Measurements from ENCODE around the gene CLCN6. TPM values are rescaled to one million over a fixed set of nuclear protein-coding genes. Genes with fewer than 3 reads are reported as not detected.

The CLCN6 gene
- total RNA-seq, 1 donor = 18.6 TPM

GRCh38 chr1:11877074-11877473, 71.1 kb downstream of the CLCN6 start:
- no peak overlapping the region for H3K4me3 ChIP-seq (ENCODE audit: low read depth, low read length)
- DNase-seq (ENCODE audit: low read depth) = no peak
- no peak for TF ChIP-seq CTCF (IDR thresholded peaks at IDR 0.05; ENCODE audit: insufficient read depth, low read depth, low read length)

- H3K4me3 ChIP-seq (ENCODE audit: low read depth, low read length) = no peak overlapping the region
- no peak for TF ChIP-seq CTCF (IDR thresholded peaks at IDR 0.05; ENCODE audit: insufficient read depth, low read depth, low read length)
Measured at GRCh38 chr1:11878081-11878890, 72.3 kb downstream of the CLCN6 start.

DNA sequence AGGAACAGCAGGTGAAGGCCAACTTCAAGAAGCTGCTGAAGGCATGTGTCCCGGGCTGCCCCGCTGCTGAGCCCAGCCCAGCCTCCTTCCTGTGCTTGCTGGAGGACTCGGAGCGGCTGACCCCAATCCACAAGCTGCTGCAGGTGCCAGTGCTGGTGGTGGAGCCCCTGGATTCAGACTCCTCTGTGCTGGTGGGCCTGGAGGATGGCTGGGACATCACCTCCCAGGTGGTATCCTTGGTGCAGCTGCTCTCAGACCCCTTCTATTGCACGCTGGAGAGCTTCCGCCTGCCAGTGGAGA, 72.8 kb downstream of the CLCN6 start:
- TF ChIP-seq CTCF (IDR thresholded peaks at IDR 0.05; ENCODE audit: insufficient read depth, low read depth, low read length) = no peak
- H3K4me3 ChIP-seq (ENCODE audit: low read depth, low read length) = no peak overlapping the region
- DNase-seq (ENCODE audit: low read depth) = no peak

More at GRCh38 chr1:11878081-11878890, 72.3 kb downstream of the CLCN6 start:
- DNase-seq (ENCODE audit: low read depth) = no peak

GRCh38 chr1:11879311-11880180, 73.6 kb downstream of the CLCN6 start:
- no peak for TF ChIP-seq CTCF (IDR thresholded peaks at IDR 0.05; ENCODE audit: insufficient read depth, low read depth, low read length)
- DNase-seq (ENCODE audit: low read depth) = no peak

DNA sequence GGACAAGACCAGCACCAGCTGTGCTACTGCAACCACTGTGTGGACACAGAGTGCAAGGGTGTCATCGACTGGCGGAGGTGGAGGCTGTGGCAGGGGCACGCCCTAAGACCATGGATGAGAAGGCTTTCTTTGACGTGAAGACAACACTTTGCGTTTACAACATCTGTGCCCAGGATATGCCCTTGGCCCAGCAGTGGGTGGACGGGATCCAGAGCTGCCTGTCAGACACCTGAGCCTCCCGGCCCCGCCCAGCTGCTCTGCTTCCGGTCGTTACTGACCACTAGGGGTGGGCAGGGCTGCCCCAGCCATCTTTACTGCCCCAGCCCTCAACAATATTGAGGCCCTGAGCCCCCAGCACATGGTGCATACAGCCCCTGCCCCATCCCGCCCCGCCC, 74.2 kb downstream of the CLCN6 start:
- no peak for DNase-seq (ENCODE audit: low read depth)
- TF ChIP-seq CTCF (IDR thresholded peaks at IDR 0.05; ENCODE audit: insufficient read depth, low read depth, low read length) = no peak
- H3K4me3 ChIP-seq (ENCODE audit: low read depth, low read length) = no peak overlapping the region

More at GRCh38 chr1:11879311-11880180, 73.6 kb downstream of the CLCN6 start:
- H3K4me3 ChIP-seq (ENCODE audit: low read depth, low read length) = no peak overlapping the region

- no peak for DNase-seq (ENCODE audit: low read depth)
- H3K4me3 ChIP-seq (ENCODE audit: low read depth, low read length) = no peak overlapping the region
- TF ChIP-seq CTCF (IDR thresholded peaks at IDR 0.05; ENCODE audit: insufficient read depth, low read depth, low read length) = no peak
Measured at GRCh38 chr1:11880911-11881748, 75.1 kb downstream of the CLCN6 start.

Data from fibroblast of villous mesenchyme (primary cell).